NCI-H146 treated with DMSO at 0.1 percent for 48 hours (cell line): Measurements from ENCODE around the gene ERVMER34-1.

Experiments used
- DNase-seq: peaks from one replicate; lab custom pipeline; 2025; ENCODE audit not compliant: unreplicated experiment; lab: John Stamatoyannopoulos, UW

ERVMER34-1 gene

GRCh38 chr4:52750819-52751486 is at the start of gene ERVMER34-1:
Gene ERVMER34-1 (minus strand): TSS chr4:52751425. CDS start chr4:52745520, 5,905 bp downstream.
- no peak for DNase-seq

- no peak for DNase-seq
Measured at GRCh38 chr4:52799813-52800212, 48.6 kb upstream of the ERVMER34-1 start.

GRCh38 chr4:52795533-52795932 is 44.3 kb upstream of the ERVMER34-1 start:
- DNase-seq, result no peak

- no peak for DNase-seq
Measured at GRCh38 chr4:52791936-52792335, 40.7 kb upstream of the ERVMER34-1 start.

GRCh38 chr4:52789774-52790173 is 38.5 kb upstream of the ERVMER34-1 start:
- no peak for DNase-seq

GRCh38 chr4:52788806-52789205 is 37.6 kb upstream of the ERVMER34-1 start:
- DNase-seq, result no peak

- DNase-seq, result no peak
Measured at GRCh38 chr4:52783069-52783468, 31.8 kb upstream of the ERVMER34-1 start.

GRCh38 chr4:52780617-52781354 is 29.6 kb upstream of the ERVMER34-1 start:
- no peak for DNase-seq

- DNase-seq, result no peak
Measured at GRCh38 chr4:52780206-52780605, 29.0 kb upstream of the ERVMER34-1 start.

GRCh38 chr4:52760256-52760655 is 9.0 kb upstream of the ERVMER34-1 start:
- no peak for DNase-seq

GRCh38 chr4:52755426-52755825 is 4.2 kb upstream of the ERVMER34-1 start:
- no peak for DNase-seq

GRCh38 chr4:52752936-52753335 is 1.7 kb upstream of the ERVMER34-1 start:
- no peak for DNase-seq

GRCh38 chr4:52751487-52751911 is 274 bp upstream of the ERVMER34-1 start:
- DNase-seq, result no peak

GRCh38 chr4:52750213-52750612 is 1.0 kb downstream of the ERVMER34-1 start:
- no peak for DNase-seq

- DNase-seq, result no peak
Measured at GRCh38 chr4:52748432-52748831, 2.8 kb downstream of the ERVMER34-1 start.

- no peak for DNase-seq
Measured at GRCh38 chr4:52744588-52744987, 6.6 kb downstream of the ERVMER34-1 start.

GRCh38 chr4:52743444-52744019 is 7.7 kb downstream of the ERVMER34-1 start:
- DNase-seq, result no peak

GRCh38 chr4:52729586-52729985 is 21.6 kb downstream of the ERVMER34-1 start:
- no peak for DNase-seq

GRCh38 chr4:52728691-52729240 is 22.5 kb downstream of the ERVMER34-1 start:
- DNase-seq, result no peak

GRCh38 chr4:52726826-52727580 is 24.2 kb downstream of the ERVMER34-1 start:
- DNase-seq, result no peak
